KOPT-K1 (cell line): ENCODE results near the gene C1orf56.

Experiments
- H3K27ac ChIP-seq: fragments of 200-600 bp; sonication (generic); 2 replicates; pipeline ENCODE4 v1.5.1; 2016; ENCODE audit warnings: antibody characterized with exemption, mild to moderate bottlenecking, low read depth, low read length; ENCODE audit not compliant: poor library complexity, severe bottlenecking
- H3K36me3 ChIP-seq: fragments of 200-600 bp; sonication (generic); 2 replicates; pipeline ENCODE4 v1.5.1; 2017; ENCODE audit warnings: antibody characterized with exemption, mild to moderate bottlenecking, low read length, moderate library complexity; ENCODE audit not compliant: insufficient read depth
- H3K9me3 ChIP-seq: fragments of 200-600 bp; sonication (generic); 2 replicates; pipeline ENCODE4 v1.5.1; 2017; ENCODE audit warnings: antibody characterized with exemption, low read length, mild to moderate bottlenecking; ENCODE audit not compliant: insufficient read depth, poor library complexity, severe bottlenecking

The C1orf56 gene

DNA sequence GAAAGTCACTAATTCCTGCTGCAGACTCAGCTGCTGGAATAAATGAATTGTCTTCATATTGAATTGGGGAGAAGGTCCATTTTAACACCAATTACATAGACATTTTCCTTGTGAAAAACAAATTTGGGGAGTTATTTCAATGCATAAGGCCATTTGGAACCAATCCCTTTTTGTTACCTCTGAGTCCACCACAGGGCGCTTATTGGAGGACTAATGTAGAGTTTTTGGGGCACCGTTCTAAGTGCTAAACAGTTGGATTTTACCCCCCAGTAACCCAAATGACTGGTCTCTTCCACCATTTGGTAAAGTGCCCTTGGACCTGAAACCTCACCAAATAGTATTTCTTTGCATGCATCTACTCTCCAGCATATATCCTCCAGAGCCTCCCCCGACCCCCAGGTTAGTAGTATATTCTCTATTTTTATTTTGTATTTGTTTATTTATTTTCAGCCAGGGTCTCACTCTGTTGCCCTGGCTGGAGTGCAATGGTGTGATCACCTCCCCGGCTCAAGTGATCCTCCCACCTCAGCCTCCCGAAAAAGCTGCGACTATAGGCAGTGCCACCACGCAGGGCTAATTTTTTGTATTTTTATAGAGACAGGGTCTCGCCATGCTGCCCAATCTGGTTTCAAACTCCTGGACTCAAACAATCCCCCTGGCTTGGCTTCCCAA lies 37.7 kb upstream of the C1orf56 start:
- H3K36me3 ChIP-seq = 0 out of 2 replicates have a peak, but pooled peaks cover 3% of the 10 kb centered on the region
- no peaks in the 10 kb centered on the region for H3K9me3 ChIP-seq
- no peak overlapping the region for H3K27ac ChIP-seq

DNA sequence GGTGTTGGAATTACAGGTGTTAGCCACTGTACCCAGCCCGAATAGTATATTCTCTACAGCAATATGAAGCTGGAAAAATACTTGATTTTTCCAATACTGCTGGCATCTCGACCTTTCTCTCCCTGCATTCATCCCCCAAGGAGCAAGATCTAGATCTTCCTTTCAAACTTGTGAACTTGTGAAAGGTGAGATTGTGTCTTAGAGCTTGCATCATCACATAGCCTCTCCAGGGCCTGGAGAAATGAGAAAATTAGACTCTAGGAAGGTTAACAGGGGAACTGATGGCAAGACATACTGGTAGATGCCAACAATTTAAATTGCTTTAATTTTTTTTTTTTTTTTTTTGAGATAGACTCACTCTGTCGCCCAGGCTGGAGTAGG lies 37.2 kb upstream of the C1orf56 start:
- 0 out of 2 replicates have a peak, but pooled peaks cover 3% of the 10 kb centered on the region for H3K36me3 ChIP-seq
- H3K9me3 ChIP-seq = no peaks in the 10 kb centered on the region

GRCh38 chr1:151011154-151011850 lies 36.2 kb upstream of the C1orf56 start:
- Histone ChIP-seq H3K9me3 (no peaks in the 10 kb centered on the region), H3K36me3 (0 out of 2 replicates have a peak, but pooled peaks cover 3% of the 10 kb centered on the region), H3K27ac (peak overlapping the region; percentile 11)

More for the DNA sequence above, 37.2 kb upstream of the C1orf56 start:
- H3K27ac ChIP-seq = no peak overlapping the region

DNA sequence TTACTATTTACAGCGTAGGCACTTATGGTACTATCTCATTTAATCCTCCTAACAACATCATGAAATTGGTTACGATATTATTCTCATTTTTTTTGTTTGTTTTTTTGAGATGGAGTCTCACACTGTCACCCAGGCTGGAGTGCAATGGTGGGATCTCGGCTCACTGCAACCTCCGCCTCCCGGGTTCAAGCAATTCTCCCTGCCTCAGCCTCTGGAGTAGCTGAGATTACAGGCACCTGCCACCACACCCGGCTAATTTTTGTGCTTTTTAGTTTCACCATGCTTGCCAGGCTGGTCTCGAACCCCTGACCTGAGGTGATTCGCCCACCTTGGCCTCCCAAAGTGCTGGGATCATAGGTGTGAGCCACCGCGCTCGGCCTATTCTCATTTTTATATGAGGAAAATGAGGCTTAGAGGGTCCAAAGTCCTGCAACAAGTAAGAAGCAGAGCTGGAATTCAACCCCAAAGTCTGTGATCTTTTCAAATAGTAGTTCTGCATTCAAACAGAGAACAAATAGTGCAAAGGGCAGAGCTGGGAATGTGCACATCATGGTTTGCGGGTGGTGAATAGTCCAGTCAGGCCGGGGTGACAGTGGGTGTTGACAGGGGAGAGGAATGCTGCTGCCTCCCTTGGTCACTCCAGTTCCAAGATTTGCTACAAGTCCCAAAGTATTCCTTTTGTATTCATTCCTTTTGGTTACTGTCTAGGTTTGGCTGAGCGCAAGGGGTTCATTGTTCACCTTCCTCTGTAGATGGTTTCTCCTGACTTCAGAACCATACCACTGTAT lies 34.7 kb upstream of the C1orf56 start:
- no peaks in the 10 kb centered on the region for H3K9me3 ChIP-seq
- H3K36me3 ChIP-seq = peaks cover 3% of the 10 kb centered on the region; the same call in 1 of the 2 replicates
- no peak overlapping the region for H3K27ac ChIP-seq

- no peak overlapping the region for H3K27ac ChIP-seq
- peaks cover 10% of the 10 kb centered on the region; the same call in 1 of the 2 replicates for H3K36me3 ChIP-seq
- H3K9me3 ChIP-seq = no peaks in the 10 kb centered on the region
Observed at GRCh38 chr1:151013518-151013917, 34.0 kb upstream of the C1orf56 start.

DNA sequence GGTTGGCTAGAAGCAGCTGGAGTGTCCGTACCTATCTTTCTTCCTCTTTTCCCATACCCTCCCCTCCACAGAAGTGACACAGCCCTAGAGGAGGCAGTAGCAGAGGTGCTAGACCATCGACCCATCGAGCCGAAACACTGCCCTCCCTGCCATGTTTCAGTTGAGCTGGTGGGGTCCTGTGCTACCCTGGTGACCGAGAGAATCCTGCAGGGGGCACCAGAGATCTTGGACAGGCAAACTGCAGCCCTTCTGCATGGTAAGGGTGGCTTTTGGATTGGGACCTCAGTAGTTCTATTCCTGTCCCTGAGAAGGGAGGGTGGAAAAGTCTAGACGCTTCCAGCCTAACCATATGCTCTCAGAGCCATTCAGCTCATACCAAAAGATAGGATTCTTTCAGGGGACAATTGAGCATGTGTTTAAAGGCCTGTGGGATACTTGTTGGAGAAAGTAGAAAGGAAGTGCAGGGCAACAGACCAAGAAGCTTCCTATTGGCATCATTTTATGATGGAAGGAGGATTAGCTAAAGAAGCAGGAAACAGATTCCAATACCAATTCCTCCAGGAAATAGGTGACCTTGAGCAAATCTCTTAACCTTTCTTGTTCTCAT lies 22.9 kb upstream of the C1orf56 start:
- Histone ChIP-seq H3K27ac (no peak overlapping the region), H3K9me3 (no peaks in the 10 kb centered on the region), H3K36me3 (peaks cover 50% of the 10 kb centered on the region)

GRCh38 chr1:151026460-151026859 lies 21.1 kb upstream of the C1orf56 start:
- H3K36me3 ChIP-seq = peaks cover 68% of the 10 kb centered on the region
- H3K9me3 ChIP-seq = no peaks in the 10 kb centered on the region
- H3K27ac ChIP-seq = no peak overlapping the region

DNA sequence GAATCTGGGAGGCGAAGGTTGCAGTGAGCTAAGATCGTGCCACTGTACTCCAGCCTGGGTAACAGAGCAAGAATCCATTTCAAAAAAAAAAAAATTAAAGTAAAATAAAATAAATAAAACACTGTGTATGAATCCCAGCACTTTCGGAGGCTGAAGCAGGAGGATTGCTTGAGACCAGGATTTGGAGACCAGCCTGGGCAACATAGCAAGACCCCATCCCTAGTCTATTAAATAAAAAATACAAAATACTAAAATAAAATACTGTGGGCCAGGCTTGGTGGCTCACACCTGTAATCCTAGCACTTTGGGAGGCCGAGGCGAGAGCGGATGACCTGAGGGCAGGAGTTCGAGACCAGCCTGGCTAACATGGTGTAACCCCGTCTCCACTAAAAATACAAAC lies 15.4 kb upstream of the C1orf56 start:
- Histone ChIP-seq H3K36me3 (peaks cover 63% of the 10 kb centered on the region), H3K27ac (no peak overlapping the region), H3K9me3 (no peaks in the 10 kb centered on the region)

DNA sequence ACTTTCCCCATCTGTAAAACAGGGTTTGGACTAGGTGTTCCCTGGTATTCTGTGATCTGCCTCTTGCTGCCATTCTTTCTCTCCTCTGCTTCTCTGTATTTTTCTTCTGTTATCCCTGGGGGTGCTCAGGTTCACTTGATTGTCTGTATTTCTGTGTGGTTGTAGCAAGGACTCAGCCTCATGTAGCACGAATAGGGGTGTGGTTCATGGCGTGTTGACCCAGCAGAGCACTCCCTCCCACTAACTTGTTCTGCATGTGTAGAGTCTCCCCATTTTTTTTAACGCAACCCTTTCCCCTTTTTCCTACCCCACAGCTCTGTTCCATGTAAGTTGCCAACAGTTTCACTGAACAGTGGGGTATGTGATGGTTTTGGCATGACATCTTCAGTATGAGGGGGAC lies 12.4 kb upstream of the C1orf56 start:
- Histone ChIP-seq H3K36me3 (peaks cover 34% of the 10 kb centered on the region), H3K27ac (no peak overlapping the region), H3K9me3 (no peaks in the 10 kb centered on the region)

DNA sequence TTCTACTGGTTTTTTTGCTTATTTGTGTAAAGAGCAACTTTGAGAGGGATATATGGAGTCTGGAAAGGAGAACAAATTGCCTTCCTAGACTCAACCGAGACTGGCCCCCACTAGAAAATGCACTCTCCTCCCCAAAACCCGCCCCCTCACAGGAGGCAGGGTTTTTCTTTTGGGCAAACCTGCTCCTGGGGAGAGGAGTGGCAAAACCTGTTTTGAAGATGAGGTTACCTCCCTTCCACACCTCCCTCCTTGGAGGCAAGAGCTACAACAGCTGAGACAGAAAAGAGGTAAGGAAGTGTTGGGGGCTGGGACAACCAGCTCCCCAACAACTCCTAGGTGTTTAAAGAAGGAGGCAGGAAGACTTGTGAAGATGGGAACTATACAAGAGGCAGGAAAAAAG lies 11.2 kb upstream of the C1orf56 start, which contains the start of gene BNIPL:
TSS of gene BNIPL (plus strand) at position 231 of the 400 bp plus-strand sequence. CDS start at position 371, 140 bp downstream.
- no peaks in the 10 kb centered on the region for H3K9me3 ChIP-seq
- peaks cover 22% of the 10 kb centered on the region; the same call in 1 of the 2 replicates for H3K36me3 ChIP-seq
- no peak within 1 kb of the TSS for H3K27ac ChIP-seq

- Histone ChIP-seq H3K27ac (no peak overlapping the region), H3K9me3 (no peaks in the 10 kb centered on the region), H3K36me3 (peaks cover 18% of the 10 kb centered on the region; the same call in 1 of the 2 replicates)
Observed at GRCh38 chr1:151037032-151037431, 10.5 kb upstream of the C1orf56 start.

DNA sequence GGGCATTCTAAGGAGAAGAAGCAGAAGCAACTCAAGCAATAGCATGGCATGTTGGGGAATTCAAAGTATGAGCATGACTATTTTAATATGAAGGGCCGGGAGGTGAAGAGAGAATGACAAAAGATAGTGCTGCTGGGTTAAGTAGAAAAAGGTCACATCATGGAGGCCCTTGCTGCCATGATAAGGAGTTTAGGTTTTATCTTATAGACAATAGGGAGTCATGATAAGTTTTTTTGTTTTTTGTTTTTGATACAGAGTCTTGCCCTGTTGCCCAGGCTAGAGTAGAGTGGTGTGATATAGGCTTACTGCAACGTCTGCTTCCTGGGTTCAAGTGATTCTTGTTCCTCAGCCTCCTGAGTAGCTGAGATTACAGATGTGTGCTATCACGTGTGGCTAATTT lies 8.0 kb upstream of the C1orf56 start:
- no peaks in the 10 kb centered on the region for H3K9me3 ChIP-seq
- peaks cover 8% of the 10 kb centered on the region; the same call in 1 of the 2 replicates for H3K36me3 ChIP-seq
- H3K27ac ChIP-seq = no peak overlapping the region

- no peaks in the 10 kb centered on the region for H3K36me3 ChIP-seq
Observed at GRCh38 chr1:151043163-151043562, 4.4 kb upstream of the C1orf56 start.

DNA sequence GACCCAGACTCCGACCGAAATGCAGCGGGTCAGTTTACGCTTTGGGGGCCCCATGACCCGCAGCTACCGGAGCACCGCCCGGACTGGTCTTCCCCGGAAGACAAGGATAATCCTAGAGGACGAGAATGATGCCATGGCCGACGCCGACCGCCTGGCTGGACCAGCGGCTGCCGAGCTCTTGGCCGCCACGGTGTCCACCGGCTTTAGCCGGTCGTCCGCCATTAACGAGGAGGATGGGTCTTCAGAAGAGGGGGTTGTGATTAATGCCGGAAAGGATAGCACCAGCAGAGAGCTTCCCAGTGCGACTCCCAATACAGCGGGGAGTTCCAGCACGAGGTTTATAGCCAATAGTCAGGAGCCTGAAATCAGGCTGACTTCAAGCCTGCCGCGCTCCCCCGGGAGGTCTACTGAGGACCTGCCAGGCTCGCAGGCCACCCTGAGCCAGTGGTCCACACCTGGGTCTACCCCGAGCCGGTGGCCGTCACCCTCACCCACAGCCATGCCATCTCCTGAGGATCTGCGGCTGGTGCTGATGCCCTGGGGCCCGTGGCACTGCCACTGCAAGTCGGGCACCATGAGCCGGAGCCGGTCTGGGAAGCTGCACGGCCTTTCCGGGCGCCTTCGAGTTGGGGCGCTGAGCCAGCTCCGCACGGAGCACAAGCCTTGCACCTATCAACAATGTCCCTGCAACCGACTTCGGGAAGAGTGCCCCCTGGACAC lies 534 bp downstream of the C1orf56 start:
- H3K9me3 ChIP-seq = no peaks in the 10 kb centered on the region
- H3K27ac ChIP-seq = peak overlapping the region; percentile 52
- H3K36me3 ChIP-seq = peaks cover 22% of the 10 kb centered on the region

More at GRCh38 chr1:151043163-151043562, 4.4 kb upstream of the C1orf56 start:
- no peak overlapping the region for H3K27ac ChIP-seq
- H3K9me3 ChIP-seq = no peaks in the 10 kb centered on the region
